GM18508 (cell line): ENCODE data around the gene CYP27B1.

ENCODE experiments used
- ATAC-seq: cut with Tn5 transposase; IDR thresholded peaks from one replicate; pipeline ENCODE4 v1.9.1; 2021; ENCODE audit warnings: moderate number of reproducible peaks; ENCODE audit not compliant: insufficient read depth, unreplicated experiment

CYP27B1 gene

DNA sequence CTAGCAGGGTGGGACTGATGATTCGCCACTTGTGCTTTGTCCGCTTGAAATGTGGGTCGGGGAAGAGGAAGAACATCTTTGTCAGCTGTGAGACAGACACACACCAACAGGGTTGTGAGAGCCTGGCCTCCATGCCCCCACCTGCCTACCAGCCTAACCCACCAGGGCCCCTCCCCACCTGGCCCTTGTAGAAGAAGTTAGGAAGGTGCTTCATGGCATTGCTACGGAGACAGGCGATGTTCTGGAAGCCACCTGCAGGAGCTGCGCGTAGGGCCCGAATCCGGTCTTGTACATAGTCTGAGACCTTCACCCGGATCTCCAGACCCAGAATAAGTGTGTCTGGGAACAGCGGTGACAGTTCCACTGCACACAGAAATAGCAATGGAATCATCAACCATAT lies 2.7 kb upstream of the CYP27B1 start:
- no peak for ATAC-seq

DNA sequence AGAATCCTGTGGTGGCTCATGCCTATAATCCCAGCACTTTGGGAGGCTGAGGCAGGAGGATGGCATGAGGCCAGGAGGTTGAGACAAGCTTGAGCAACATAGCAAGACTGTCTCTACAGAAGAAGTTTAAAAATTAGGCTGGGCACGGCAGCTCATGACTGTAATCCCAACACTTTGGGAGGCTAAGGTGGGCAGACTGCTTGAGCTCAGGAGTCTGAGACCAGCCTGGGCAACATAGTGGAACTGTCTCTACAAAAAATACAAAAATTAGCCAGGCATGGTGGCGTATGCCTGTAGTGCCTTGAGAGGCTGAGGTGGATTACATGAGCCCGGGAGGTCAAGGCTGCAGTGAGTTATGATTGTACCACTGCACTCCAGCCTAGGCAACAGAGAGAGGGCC lies 998 bp upstream of the CYP27B1 start:
- no peak for ATAC-seq

DNA sequence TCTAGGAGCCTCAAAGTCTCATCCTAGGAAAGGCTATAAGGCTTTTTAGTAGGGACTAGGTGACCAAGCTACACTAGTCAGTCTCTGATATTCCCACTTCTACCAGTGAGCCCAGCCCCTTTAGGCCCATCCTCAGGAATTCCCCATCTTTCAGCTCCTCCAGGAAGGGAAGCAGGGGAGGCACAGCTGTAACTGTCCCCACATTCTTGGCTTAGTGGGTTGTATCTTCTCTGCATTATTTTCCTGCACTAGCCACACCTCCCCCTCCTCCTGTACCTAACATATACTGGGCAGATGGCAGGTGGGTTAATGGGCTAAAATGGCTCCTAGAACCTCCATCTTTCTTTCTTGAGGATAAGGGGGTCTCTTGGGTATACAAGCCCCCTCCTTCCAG lies 424 bp upstream of the CYP27B1 start:
- no peak for ATAC-seq

DNA sequence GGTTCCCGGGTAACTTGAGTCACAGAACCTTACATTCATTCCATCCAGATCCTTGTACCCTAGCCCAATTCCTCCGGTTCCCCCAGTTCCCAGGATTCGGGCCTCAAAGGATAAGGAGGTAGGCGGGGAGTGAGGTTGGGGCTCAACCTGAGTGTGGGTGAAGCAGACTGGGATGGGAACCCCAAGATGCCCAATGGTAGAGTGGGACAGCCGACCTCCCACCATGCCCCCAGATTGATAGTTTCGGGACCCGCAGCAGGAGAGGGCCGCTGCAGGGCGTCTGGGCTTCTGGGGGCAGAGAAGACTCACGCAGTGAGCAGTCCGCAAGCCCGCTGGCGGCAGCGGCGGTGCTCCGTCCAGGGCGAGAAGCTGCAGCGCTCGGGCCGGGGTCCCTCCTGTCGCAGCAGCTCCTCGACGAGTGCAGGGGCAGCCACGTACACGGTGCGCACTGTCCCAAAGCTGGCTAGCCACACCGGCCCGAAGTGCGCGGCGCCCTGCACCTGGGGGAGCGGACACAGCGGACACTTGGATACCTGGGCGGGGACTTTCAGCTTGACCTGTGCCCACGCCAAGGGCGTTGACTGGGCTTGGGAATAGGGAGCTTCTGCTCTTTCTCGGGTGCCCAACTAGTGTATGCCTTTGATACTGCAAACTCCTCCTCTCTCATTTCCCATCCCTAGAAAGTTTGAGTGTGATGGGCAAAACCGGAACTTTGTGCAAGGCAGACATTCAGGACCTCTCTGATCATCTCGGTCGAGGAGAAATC lies 997 bp downstream of the CYP27B1 start:
- no peak for ATAC-seq

DNA sequence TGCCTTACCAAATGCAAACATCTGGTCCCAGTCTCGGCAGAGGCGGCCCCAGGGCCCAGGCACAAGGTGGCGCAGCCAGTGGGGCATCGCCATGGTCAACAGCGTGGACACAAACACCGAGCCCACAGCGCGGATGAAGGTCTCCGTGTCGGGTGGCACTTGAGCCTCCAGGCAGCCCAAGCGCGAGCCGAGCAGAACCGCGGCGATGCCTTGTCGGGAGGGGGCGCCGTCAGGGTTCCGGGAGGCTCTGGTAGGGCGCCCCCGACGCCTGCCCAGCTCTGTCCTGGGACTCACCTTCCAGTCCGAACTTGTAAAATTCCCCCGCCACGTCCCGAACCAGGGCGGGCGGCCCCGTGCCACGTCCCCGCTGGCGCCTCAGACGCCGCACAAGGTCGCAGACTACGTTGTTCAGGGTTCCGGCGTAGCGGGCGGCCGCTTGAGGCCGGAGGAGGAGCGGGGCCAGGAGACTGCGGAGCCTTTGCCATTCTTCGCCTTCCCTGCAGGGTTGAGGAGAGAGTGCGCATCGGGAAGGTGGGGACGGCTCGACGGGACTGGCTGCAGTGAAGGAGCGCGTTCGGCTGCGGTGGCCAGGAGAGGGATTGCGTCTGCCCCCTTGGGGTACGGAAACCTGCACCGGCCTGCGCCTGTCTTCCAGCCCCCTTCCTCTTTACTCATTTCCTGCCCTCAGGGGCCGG lies 1.7 kb downstream of the CYP27B1 start:
- ATAC-seq = no peak

DNA sequence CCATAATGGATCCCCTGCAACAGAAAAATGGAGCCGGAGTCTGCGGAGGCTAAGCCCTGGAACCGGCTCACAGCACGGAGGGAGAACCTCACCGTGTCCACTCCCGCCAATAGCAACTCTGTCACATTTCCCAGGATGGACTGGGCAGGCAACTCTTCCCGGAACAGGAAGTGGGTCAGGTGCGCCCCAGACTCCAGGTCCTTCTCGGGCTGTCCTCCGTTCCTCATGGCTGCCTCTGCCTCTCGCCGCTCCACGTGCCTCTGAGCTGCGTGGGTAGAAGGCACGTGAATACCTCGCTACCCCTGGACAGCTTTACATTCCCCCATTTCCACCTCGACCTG lies 2.2 kb downstream of the CYP27B1 start:
- ATAC-seq = no peak

DNA sequence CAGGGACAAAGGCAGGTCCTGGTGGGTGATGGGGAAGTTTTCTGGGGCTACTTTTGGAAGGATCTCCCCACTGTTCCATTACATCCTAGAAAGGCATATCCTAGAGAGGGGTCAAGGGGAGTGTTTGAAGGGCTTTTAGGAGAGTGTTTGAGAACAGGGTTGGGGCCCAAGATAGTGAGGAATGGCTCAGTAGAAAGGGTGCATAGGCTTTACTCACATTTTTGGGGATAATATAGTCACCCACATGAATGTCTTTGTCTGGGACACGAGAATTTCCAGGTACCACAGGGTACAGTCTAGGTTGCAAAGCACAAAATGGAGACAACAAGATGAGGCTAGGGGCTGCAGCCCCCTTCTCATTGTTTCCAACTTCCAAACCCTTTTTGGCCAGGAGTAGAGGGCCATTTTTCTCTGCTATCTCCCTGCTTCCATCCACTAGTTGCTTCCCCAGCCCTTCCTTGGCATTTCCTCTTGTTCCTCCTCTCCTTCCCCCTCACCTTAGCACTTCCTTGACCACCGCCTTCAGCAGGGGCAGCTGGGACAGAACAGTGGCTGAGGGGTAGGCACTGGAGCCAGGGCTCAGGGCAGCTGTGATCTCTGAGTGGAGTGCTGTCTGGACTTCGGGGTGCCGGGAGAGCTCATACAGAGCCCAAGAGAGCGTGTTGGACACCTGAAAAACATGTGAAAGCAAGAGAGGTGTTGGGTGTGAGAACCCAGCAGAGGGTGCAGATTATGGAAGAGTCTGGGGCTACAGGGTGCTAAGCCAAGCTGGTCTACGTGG lies 2.8 kb downstream of the CYP27B1 start:
- ATAC-seq = no peak

DNA sequence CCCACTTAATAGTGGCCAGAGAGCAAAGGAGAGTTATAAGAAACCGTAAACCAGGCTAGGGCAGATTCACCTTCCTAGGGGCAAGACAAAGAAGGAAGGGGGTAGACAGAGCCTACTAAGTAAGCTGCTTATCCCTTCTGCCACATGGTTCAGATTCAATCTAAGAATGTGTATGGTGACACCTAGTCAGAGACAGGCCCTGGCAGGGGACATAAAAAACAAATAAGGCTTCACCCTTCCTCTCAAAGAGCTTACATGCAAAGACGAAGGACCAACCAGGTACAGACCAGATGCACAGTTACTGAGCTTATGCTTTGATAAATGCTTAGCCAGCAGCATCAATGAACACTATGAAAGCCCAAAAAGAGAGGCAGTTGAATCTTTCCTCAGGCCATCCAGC lies 4.4 kb downstream of the CYP27B1 start:
- no peak for ATAC-seq

DNA sequence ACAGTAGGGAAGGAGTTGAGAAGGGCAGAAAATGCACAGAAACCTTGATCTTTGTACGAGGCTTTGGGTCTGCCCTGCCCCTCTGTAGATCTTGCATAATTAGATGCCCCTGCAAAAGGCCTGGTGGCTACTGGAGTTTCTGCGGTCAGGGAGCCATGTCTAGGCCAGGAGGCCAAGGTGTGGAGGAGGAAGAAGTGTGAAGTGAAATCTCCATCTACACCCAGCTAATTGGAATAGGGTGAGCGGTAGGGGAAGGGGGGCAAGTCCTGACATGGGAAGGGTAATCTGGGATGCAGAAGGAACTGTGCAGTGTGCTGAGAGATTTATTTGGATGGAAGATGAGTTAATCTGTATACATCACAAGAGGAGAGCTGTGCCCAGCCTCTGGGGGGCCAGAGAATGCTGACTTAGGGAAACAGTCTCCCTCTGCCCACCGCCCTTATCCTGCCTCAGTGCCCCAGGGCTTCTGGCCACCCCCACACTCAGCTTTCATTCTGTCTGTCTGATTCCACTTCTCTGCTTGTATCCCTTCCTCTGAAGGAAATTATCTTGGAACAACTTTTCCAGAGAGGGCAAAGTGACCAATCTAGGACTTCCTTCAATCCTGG lies 5.4 kb downstream of the CYP27B1 start:
- no peak for ATAC-seq

DNA sequence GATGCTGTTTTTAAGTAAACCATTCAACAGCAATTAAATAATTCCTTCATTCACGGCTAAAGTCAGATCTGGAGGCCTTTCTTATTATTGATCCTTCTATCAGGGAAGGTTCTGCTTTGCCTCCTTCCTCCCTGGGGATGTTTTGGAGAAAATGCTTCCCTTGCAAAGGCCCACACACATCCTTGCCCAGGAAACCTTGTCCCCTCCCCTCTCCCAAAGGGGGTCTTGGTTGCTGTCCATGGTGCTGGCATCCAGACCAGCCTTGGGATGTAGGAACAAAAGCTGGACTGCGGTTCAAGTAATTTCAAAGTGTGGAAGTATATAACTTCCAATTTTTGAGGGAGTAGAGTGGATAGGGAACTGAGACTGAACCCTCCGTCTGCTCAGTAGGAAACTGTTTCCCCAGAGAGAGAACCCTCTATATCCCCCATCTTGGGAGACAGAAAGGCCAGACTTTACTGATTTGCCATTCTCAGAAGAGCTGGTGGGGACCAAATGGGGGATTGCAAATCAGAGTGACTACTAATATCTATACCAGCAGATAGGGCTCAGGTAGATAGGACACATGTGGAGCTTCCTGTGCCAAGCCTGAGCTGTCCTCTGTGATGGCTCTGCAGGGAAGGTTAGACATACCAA lies 6.4 kb downstream of the CYP27B1 start:
- no peak for ATAC-seq

DNA sequence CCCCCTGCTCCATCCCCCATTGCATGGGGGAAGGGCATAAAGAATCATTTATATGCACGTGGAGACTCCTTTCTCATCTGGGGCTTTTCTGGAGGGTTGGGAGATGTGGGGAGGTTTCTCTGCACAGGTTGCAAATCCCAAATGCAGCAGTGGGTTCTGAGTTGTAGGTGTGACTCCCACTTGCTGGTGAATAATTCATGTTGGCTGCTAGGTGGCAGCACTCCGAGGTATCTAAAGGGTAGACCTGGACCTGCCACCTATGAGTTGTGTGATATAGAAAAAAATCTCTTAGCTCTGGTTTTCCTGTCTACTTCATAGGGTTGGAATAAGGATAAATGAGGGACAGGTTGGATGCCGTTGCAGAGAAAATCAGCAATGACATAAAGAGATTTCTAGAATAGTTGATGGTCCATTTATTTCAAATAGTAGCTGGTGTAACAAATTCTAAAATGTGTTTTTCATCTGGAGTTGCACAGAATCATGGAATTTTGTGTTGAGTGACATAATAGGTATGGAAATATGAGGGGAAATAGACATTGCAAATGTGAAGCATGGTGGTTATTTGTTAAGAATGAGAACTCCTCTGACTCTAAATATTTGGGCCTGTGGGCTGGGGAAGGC lies 7.4 kb downstream of the CYP27B1 start:
- no peak for ATAC-seq

DNA sequence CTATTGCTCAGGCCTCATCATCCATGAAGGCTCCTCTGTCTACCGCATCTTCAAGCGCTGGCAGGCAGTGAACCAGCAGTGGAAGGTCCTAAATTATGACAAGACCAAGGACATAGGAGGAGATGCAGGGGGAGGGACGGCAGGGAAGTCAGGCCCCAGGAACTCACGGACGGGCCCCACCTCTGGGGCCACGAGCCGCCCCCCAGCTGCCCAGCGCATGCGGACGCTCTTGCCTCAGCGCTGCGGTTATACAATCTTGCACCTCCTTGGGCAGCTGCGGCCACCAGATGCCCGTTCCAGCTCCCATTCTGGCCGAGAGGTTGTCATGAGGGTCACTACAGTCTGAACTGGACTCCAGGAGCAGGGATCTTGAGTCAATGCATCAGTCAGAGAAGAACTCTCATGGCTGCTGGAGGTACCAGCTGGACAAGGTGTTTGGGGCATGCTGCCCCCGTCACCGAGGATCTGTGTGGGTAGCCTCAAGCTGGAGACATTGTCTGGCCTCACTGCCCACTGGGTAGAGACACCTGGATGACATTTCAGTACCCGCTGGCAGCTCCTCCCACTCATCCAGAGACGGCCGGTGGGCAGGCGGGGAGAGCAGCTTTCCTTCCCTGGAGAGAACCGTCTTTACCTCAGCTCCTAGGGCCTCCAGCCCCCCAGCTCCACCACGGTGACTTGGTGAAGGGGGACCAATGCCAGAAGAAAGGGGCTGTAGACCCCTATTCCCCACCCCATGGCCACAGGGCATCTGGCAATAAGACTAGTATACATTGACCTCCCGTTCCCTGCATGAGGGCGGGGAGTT lies 8.1 kb downstream of the CYP27B1 start:
- ATAC-seq = no peak

DNA sequence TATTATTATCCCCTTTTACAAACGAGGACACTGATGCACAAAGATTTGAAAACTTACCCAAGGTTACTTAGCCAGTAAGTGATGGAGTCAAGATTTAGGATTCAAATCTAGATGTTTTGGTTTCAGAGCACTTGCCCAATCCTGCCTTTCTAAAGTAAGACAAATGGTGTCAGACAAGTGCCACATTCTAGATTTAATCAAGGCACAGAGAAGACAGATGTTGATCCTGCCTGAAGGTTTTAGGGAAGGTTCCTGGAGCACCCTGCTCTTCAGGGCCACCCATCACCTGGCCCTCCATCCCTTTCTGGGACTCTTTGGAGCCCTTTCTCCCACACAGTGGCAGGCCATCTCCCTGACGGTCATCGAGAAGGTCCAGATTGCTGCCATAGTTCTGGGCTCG lies 9.1 kb downstream of the CYP27B1 start:
- ATAC-seq = no peak

DNA sequence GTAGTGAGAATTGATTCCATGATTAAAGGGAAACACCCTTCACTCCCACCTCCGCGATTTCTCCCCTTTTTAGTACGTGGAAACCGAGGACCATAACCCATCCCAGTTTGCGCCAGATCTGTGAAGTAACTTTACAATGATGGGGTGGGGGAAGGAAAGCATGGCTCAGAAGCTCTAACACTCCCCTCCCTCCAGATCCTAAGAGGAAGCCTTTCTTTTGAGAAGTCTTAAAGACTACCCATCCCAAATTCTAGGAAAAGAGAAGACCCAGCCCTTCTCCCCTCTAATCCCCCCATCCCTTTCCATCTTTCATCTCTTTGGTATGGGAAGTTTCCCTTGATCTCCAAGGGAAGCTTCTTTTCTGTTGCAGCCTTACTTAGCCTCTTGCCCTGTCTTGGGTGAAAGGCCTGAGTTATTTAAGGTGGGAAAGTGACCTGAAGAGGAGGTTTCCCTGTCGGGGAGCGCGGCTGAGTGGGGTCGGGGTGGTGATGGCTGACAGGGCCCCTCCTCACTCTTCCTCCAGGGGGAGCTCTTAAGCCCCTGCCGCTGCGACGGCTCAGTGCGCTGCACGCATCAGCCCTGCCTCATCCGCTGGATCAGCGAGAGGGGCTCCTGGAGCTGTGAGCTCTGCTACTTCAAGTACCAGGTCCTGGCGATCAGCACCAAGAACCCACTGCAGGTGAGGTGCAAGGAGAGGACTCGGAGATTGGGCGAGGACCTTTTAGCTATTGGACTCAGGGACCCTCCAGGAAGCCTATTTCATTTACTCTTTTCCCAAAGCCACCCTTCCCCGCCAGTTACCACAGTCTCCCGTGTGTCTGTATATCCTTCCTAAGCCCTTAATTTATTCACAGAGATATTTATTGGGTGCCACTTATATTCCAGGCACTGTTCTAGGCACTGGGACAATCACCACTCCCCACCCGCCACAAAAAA lies 10.2 kb downstream of the CYP27B1 start:
- no peak for ATAC-seq

DNA sequence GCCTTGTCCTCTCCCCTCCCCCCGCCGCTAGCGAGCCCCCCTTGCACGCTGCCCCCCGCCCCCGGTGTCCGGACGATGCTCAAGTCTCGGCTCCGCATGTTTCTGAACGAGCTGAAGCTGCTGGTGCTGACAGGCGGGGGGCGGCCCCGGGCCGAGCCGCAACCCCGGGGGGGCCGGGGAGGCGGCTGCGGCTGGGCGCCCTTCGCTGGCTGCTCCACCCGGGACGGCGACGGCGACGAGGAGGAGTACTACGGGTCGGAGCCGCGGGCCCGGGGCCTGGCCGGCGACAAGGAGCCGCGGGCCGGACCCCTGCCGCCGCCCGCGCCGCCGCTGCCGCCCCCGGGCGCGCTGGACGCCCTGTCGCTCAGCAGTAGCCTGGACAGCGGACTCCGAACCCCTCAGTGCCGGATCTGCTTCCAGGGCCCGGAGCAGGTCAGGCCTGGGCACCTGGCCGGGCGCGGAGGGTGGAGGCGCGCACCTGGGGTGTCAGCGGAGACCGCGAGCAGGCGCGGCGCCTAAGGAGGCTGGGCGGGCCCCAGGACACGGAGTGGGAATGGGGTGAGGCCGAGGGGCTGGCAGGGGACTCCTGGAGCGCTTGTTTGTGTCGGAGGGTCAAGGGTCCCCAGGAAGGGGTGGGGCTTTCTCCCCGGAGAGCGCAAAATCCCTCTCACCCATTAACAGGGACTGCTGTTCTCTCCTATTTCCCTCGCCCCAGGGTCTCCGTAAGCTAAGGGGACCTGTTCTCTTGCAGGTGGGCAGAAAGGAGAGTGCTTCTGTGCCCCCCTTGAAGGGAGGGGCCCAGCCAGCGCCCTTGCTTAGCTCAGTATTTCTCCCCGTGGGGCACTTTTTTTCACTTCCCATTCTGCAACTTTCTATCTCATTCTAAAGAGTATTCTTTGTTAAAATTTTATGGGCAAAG lies 11.2 kb downstream of the CYP27B1 start:
- no peak for ATAC-seq

DNA sequence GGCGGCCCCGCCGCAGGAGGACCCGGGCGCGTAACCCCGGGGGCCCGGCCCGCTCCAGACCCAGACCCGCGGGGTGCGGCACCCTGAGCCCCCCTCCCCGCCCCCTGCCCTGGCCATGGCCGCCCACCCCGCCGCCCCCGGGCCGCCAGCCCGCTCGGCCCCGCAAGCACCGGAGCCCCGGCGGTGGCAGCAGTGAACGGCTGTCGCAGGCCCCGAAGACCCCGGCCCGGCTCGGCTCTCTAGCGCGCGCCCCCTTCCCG lies 11.8 kb downstream of the CYP27B1 start:
- ATAC-seq = no peak

DNA sequence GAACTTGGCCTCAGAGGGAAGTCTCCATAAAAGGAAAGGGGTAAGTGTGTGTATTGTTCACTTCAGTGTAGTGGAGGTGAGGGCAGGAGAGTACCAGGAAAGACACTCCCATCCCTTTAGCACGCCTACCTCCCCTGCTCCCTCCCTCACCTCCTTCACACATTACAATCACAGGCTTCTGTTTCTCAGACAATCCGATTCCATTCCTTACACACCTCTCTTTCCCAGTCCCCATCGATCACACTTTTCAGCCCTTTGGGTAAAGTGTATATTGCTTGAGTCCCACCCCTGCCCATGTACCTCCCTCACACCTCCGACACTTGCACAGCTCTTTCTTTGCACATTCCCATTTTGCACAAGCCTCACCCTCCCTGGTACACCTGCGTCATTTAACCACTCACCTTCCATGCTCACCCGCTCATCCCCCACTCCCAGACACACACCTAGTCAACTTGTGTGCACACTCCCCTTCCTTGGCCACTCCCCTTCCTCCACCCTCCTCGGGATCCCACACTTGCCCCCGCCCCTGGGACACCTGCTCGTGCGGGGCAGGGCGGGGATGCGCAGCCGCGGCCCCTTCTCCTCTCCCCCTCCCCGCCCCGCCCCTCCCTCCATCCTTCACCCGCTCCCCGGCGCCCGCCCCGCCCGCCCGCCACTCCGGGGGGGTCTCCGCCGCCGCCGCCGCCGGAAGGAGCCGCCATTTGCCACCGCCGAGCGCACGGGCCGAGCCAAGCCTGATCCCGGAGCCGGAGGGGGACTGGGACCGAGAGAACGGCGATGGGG lies 12.3 kb downstream of the CYP27B1 start, which contains the start of gene MARCHF9:
MARCHF9 (plus strand) TSS at position 693 of the 783 bp plus-strand sequence. CDS start 426 bp downstream, outside the sequence.
- ATAC-seq = no peak
